Uterus (tissue), 4 donors: ENCODE data around the gene TTC39B. TPM values are rescaled to one million over a fixed set of nuclear protein-coding genes. Genes with fewer than 3 reads are reported as not detected.
A peak's percentile ranks its signal among the peaks of the same experiment; 100 is the strongest.

Experiments
- DNase-seq, 2 donors: peaks; one replicate each; pipeline ENCODE4 v3.0.0-alpha.2; 2019 to 2020
- H3K27ac ChIP-seq, 2 donors: fragments of 200-600 bp; sonication (generic); 1 replicate in 1 of 2; 2 replicates in 1 of 2; pipeline ENCODE4 v1.5.1; 2016 to 2018
- H3K27me3 ChIP-seq, 2 donors: fragments of 200-600 bp; sonication (generic); one replicate each; pipeline ENCODE4 v1.5.1; 2018 to 2019; ENCODE audit warnings: control low read depth in 1 of 2
- H3K36me3 ChIP-seq, 2 donors: fragments of 200-600 bp; sonication (generic); one replicate each; pipeline ENCODE4 v1.5.1; 2019; ENCODE audit warnings: control low read depth in 1 of 2
- H3K4me1 ChIP-seq, 2 donors: fragments of 200-600 bp; sonication (generic); one replicate each; pipeline ENCODE4 v1.5.1; 2018 to 2019; ENCODE audit warnings: control low read depth in 1 of 2
- H3K4me3 ChIP-seq, 2 donors: fragments of 200-600 bp; sonication (generic); 1 replicate in 1 of 2; 2 replicates in 1 of 2; pipeline ENCODE4 v1.5.1; 2018 to 2019; ENCODE audit warnings: mild to moderate bottlenecking in 1 of 2
- H3K9me3 ChIP-seq, 2 donors: fragments of 200-600 bp; sonication (generic); one replicate each; pipeline ENCODE4 v1.5.1; 2019; ENCODE audit warnings: control low read depth in 1 of 2
- POLR2A ChIP-seq, 2 donors: fragments of 450-650 bp; IDR thresholded peaks; one replicate each; pipeline ENCODE4 v1.6.1; 2016; ENCODE audit warnings: antibody characterized with exemption in 2 of 2, mild to moderate bottlenecking in 1 of 2, moderate library complexity in 1 of 2
- intact Hi-C: fragments of 100-400 bp; cut with DNase I; formaldehyde crosslinking; loops from one replicate; pipeline ENCODE4 v1.15.1; 2023; ENCODE audit warnings: low total_unique reads
- total RNA-seq, 4 donors: library from RNA; depleted of rRNA in 3 of 4; stranded (reverse); fragments of >200 nt in 3 of 4; gene quantifications; one replicate each; pipeline versions ENCODE4 v1.1.0 to v1.2.4, GENCODE V29; 2014 to 2023
- TF ChIP-seq, protein P1 (sequence below), 4 experiments: fragments of 200-600 bp in 2 of 4; fragments of 450-650 bp in 2 of 4; sonication (generic) in 2 of 4; IDR thresholded peaks; one replicate each; pipeline ENCODE4 v1.5.1; 2016 to 2019; ENCODE audit warnings: antibody characterized with exemption in 4 of 4, mild to moderate bottlenecking in 2 of 4, moderate library complexity in 1 of 4
- donor health status: DM: yes; HTN: yes; CAD: no.

Gene TTC39B
- total RNA-seq, 4 donors from 2014 or later, result 14.1 to 21.9 (median 19.6) TPM

DNA sequence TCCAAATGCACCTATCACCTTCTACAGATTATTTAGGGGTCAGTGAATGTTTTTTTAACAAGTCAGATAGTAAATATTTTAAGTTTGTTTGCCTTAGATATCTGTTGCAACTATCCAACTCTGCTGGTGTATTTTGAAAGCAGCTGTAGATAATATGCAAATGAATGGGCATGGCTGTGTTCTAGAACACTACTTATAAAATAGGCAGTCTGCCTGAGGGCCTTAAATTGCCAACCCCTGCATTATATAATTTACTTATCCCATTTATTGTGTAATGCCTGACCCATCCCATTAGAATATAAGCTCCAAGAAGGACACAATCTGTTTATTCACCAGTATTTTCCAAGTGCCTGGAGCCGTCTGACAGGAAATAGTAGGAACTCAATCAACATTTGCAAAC lies 149.0 kb downstream of the TTC39B start:
- TF ChIP-seq, protein P1, sequence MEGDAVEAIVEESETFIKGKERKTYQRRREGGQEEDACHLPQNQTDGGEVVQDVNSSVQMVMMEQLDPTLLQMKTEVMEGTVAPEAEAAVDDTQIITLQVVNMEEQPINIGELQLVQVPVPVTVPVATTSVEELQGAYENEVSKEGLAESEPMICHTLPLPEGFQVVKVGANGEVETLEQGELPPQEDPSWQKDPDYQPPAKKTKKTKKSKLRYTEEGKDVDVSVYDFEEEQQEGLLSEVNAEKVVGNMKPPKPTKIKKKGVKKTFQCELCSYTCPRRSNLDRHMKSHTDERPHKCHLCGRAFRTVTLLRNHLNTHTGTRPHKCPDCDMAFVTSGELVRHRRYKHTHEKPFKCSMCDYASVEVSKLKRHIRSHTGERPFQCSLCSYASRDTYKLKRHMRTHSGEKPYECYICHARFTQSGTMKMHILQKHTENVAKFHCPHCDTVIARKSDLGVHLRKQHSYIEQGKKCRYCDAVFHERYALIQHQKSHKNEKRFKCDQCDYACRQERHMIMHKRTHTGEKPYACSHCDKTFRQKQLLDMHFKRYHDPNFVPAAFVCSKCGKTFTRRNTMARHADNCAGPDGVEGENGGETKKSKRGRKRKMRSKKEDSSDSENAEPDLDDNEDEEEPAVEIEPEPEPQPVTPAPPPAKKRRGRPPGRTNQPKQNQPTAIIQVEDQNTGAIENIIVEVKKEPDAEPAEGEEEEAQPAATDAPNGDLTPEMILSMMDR (IDR thresholded peaks at IDR 0.05), result no peak
- TF ChIP-seq POLR2A (IDR thresholded peaks at IDR 0.05), result no peak
- intact Hi-C loops, result no loop called here
- DNase-seq, result no peak
- H3K9me3 ChIP-seq, result no peaks in the 10 kb centered on the region
- no peak overlapping the region for H3K4me3 ChIP-seq
- no peaks in the 10 kb centered on the region for H3K36me3 ChIP-seq
- H3K27ac ChIP-seq, result no peak overlapping the region
- H3K4me1 ChIP-seq, result peaks cover 5 to 7% of the 10 kb centered on the region in 2 donors
- H3K27me3 ChIP-seq, result no peaks in the 10 kb centered on the region

- no peaks in the 10 kb centered on the region for H3K9me3 ChIP-seq
- H3K27ac ChIP-seq, result no peak overlapping the region
- intact Hi-C loops, result no loop called here
- no peaks in the 10 kb centered on the region for H3K36me3 ChIP-seq
- DNase-seq, result no peak
- no peak for TF ChIP-seq POLR2A (IDR thresholded peaks at IDR 0.05)
- TF ChIP-seq, protein P1 (IDR thresholded peaks at IDR 0.05), result no peak
- H3K27me3 ChIP-seq, result no peaks in the 10 kb centered on the region
- H3K4me1 ChIP-seq, result peaks cover 5 to 7% of the 10 kb centered on the region in 2 donors
- H3K4me3 ChIP-seq, result no peak overlapping the region
These were observed 149.6 kb downstream of the TTC39B start for GRCh38 chr9:15157381-15157780.

GRCh38 chr9:15156241-15156640 lies 150.8 kb downstream of the TTC39B start:
- H3K9me3 ChIP-seq, result no peaks in the 10 kb centered on the region
- H3K4me3 ChIP-seq, result no peak overlapping the region
- H3K27me3 ChIP-seq, result no peaks in the 10 kb centered on the region
- H3K27ac ChIP-seq, result peak overlapping the region; percentile 52 to 83
- H3K4me1 ChIP-seq, result peaks cover 5 to 7% of the 10 kb centered on the region in 2 donors
- no peaks in the 10 kb centered on the region for H3K36me3 ChIP-seq
- no peak for TF ChIP-seq POLR2A (IDR thresholded peaks at IDR 0.05)
- TF ChIP-seq, protein P1 (IDR thresholded peaks at IDR 0.05), result no peak
- no peak for DNase-seq
- intact Hi-C loops, result no loop called here

GRCh38 chr9:15155826-15156225 lies 151.2 kb downstream of the TTC39B start:
- H3K4me3 ChIP-seq, result no peak overlapping the region
- TF ChIP-seq, protein P1 (IDR thresholded peaks at IDR 0.05), result no peak
- TF ChIP-seq POLR2A (IDR thresholded peaks at IDR 0.05), result no peak
- no peaks in the 10 kb centered on the region for H3K9me3 ChIP-seq
- peaks cover 5 to 7% of the 10 kb centered on the region in 2 donors for H3K4me1 ChIP-seq
- H3K36me3 ChIP-seq, result no peaks in the 10 kb centered on the region
- no peaks in the 10 kb centered on the region for H3K27me3 ChIP-seq
- peak overlapping the region; percentile 52 to 83 for H3K27ac ChIP-seq
- peak; percentile 36 to 41 for DNase-seq
- intact Hi-C loops, result no loop called here

DNA sequence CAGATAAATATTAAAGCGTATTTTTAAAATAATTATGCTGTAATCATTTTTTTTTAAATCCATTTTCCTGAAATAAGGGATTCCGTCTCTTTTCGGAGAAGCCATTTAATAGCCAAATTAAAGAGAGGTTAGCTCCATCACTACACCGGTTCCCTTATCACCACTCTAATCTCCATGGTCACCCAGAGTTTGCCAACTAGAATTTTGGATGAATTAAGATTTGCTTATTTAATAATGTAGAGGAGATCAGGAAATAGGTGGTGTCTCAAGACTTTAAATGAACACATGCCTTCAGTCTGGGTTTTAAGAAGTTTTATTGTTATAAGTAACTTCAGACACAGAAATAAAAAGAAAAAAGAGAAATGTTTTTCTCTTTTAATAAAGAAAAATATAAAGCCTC lies 151.7 kb downstream of the TTC39B start:
- Histone ChIP-seq H3K4me1 (peaks cover 5 to 7% of the 10 kb centered on the region in 2 donors), H3K4me3 (no peak overlapping the region), H3K9me3 (no peaks in the 10 kb centered on the region), H3K27ac (peak overlapping the region; percentile 52 to 83), H3K27me3 (no peaks in the 10 kb centered on the region), H3K36me3 (no peaks in the 10 kb centered on the region)
- TF ChIP-seq, protein P1 (IDR thresholded peaks at IDR 0.05), result no peak
- no peak for TF ChIP-seq POLR2A (IDR thresholded peaks at IDR 0.05)
- intact Hi-C loops, result no loop called here
- DNase-seq, result no peak
